HEK293 (cell line): ENCODE results near the gene TOMM70.

ENCODE experiments used
- BCL6B ChIP-seq: fragments of 450-650 bp; formaldehyde crosslinking; IDR thresholded peaks from 2 replicates; pipeline ENCODE4 v1.5.1; 2017; ENCODE audit warnings: missing biosample characterization, missing genetic modification characterization
- CTCF ChIP-seq: fragments of 450-650 bp; formaldehyde crosslinking; IDR thresholded peaks from 2 replicates; pipeline ENCODE4 v1.5.1; 2016; ENCODE audit warnings: missing biosample characterization, missing genetic modification characterization
- REST ChIP-seq: fragments of 450-650 bp; formaldehyde crosslinking; IDR thresholded peaks from 2 replicates; pipeline ENCODE4 v1.5.1; 2016; ENCODE audit warnings: missing biosample characterization, missing genetic modification characterization
- ZNF335 ChIP-seq: fragments of 450-650 bp; formaldehyde crosslinking; conservative IDR thresholded peaks from 2 replicates; pipeline ENCODE4 v1.5.1; 2016; ENCODE audit warnings: missing biosample characterization, missing genetic modification characterization
- ZNF768 ChIP-seq: fragments of 450-650 bp; formaldehyde crosslinking; IDR thresholded peaks from 2 replicates; pipeline ENCODE4 v1.5.1; 2018; ENCODE audit warnings: missing biosample characterization, mild to moderate bottlenecking, missing genetic modification characterization
- ZNF843 ChIP-seq: fragments of 450-650 bp; formaldehyde crosslinking; IDR thresholded peaks from 2 replicates; pipeline ENCODE4 v1.5.1; 2016; ENCODE audit warnings: missing biosample characterization, missing genetic modification characterization

DNA sequence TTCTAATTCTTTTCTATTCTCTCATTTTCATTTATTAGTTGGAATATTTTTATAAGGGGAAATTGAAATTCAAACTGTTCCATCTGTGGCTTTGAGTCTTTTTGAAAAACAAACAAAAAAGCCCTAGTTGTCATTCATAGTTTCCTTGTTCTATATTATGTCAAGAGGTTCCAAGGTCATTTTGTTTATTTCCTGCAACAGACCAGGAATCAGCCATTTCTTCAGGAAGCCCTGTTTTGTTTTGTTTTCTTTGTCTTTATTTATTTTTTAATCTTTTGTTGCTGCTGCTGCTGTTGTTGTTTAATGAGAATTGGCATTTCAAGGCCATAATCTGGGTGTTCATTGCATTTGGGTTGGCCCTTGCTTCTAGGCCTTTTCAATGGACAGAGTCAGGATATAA is 15.3 kb upstream of the TOMM70 start:
- TF ChIP-seq CTCF (tag by site-specific recombination) (no peak), ZNF335 (tag by site-specific recombination) (no peak), REST (tag by site-specific recombination) (no peak), ZNF768 (no peak), BCL6B (no peak), ZNF843 (no peak)
